GM12878 (cell line): ENCODE data around the gene ZNF423. TPM values are rescaled to one million over a fixed set of nuclear protein-coding genes. Genes with fewer than 3 reads are reported as not detected.

Experiments
- ATAC-seq: fragments of 200-7000 bp; cut with Tn5 transposase; 3 replicates; pipeline ENCODE4 v1.9.1; 2020; ENCODE audit warnings: mild to moderate bottlenecking, moderate library complexity
- BruUV-seq: library from RNA; stranded (reverse); fragments of 400-500 nt; replicated peaks from 2 replicates; lab custom pipeline; 2021; lab: Mats Ljungman, UMichigan
- CTCF ChIA-PET: fragments of 300-600 bp; sonication (Branson Sonifier 250); formaldehyde crosslinking; extraction: SDS; loops from one replicate; lab custom pipeline; 2021; ENCODE audit warnings: inconsistent platforms; lab: Yijun Ruan, JAX
- POLR2A ChIA-PET: fragments of 350-600 bp; formaldehyde crosslinking; extraction: SDS; loops from one replicate; lab custom pipeline; 2021; ENCODE audit warnings: inconsistent platforms; lab: Charles Lee
- RAD21 ChIA-PET: fragments of 300-600 bp; sonication (Branson Sonifier 250); formaldehyde crosslinking; loops from one replicate; lab custom pipeline; 2023; ENCODE audit warnings: antibody characterized with exemption; ENCODE audit not compliant: unreplicated experiment; lab: Charles Lee
- SMC1A ChIA-PET: fragments of 300-600 bp; sonication (Branson Sonifier 250); formaldehyde crosslinking; loops from one replicate; lab custom pipeline; 2023; ENCODE audit not compliant: unreplicated experiment, uncharacterized antibody; lab: Charles Lee
- DNase-seq: peaks from one replicate; pipeline ENCODE4 v3.0.0-alpha.2; 2011; ENCODE audit warnings: low read depth, low spot score
- FAIRE-seq: peaks from 3 replicates; lab custom pipeline; 2011; peaks lifted over from hg19 to GRCh38; lab: Jason Lieb, UNC
- H2AFZ ChIP-seq: 2 replicates; pipeline ENCODE4 v1.6.0; 2011; ENCODE audit warnings: low read depth, low read length, control low read depth; ENCODE audit not compliant: control insufficient read depth
- H3K27ac ChIP-seq: 2 replicates; pipeline ENCODE4 v1.5.1; 2011; ENCODE audit warnings: control low read depth; ENCODE audit not compliant: control insufficient read depth, insufficient read depth
- H3K27me3 ChIP-seq, 2 experiments: replicated peaks in 1 of 2; 2 replicates each; pipeline versions ENCODE4 v1.6.0 to v1.6.1; 2011; ENCODE audit warnings: low read length in 1 of 2; ENCODE audit not compliant: control insufficient read depth in 2 of 2, insufficient read depth in 2 of 2
- H3K36me3 ChIP-seq, 2 experiments: 2 replicates each; pipeline ENCODE4 v1.5.1; 2011; ENCODE audit warnings: low read length in 1 of 2; ENCODE audit not compliant: control insufficient read depth in 2 of 2, insufficient read depth in 2 of 2
- H3K4me1 ChIP-seq: 2 replicates; pipeline ENCODE4 v1.6.1; 2011; ENCODE audit warnings: mild to moderate bottlenecking, low read length, moderate library complexity, mixed read lengths; ENCODE audit not compliant: control insufficient read depth, insufficient read depth
- H3K4me2 ChIP-seq: 2 replicates; pipeline ENCODE4 v1.6.0; 2011; ENCODE audit warnings: control low read depth; ENCODE audit not compliant: control insufficient read depth, insufficient read depth
- H3K4me3 ChIP-seq: fragments of 200-600 bp; sonication (generic); 2 replicates; pipeline ENCODE4 v1.5.1; 2016
- H3K79me2 ChIP-seq: 2 replicates; pipeline ENCODE4 v1.6.0; 2011; ENCODE audit warnings: low read length; ENCODE audit not compliant: control insufficient read depth, insufficient read depth
- H3K9ac ChIP-seq: 2 replicates; pipeline ENCODE4 v1.8.0; 2011; ENCODE audit warnings: low read length, control low read depth, mixed read lengths; ENCODE audit not compliant: control insufficient read depth, insufficient read depth
- H3K9me3 ChIP-seq: replicated peaks from 3 replicates; pipeline ENCODE4 v1.5.1; 2011; ENCODE audit warnings: mild to moderate bottlenecking, low read length; ENCODE audit not compliant: control insufficient read depth, insufficient read depth
- H4K20me1 ChIP-seq: 2 replicates; pipeline ENCODE4 v1.6.0; 2011; ENCODE audit not compliant: control insufficient read depth, insufficient read depth
- BHLHE40 ChIP-seq, 2 experiments: fragments of 450-650 bp in 1 of 2; IDR thresholded peaks; 2 replicates each; pipeline ENCODE4 v1.6.1; 2011 to 2017; ENCODE audit warnings: low read depth in 2 of 2, borderline replicate concordance in 1 of 2, improper control_type of control experiment in 1 of 2, low read length in 1 of 2, mild to moderate bottlenecking in 1 of 2
- CHD1 ChIP-seq: IDR thresholded peaks from 2 replicates; pipeline ENCODE4 v1.6.1; 2012; ENCODE audit warnings: low read depth, low read length, improper control_type of control experiment
- CREB1 ChIP-seq: IDR thresholded peaks from 2 replicates; pipeline ENCODE4 v1.6.1; 2012; ENCODE audit warnings: low read depth, mild to moderate bottlenecking, inconsistent platforms
- DPF2 ChIP-seq: fragments of 450-650 bp; IDR thresholded peaks from 2 replicates; pipeline ENCODE4 v1.6.1; 2017; ENCODE audit warnings: mild to moderate bottlenecking
- E2F8 ChIP-seq: fragments of 450-650 bp; IDR thresholded peaks from 2 replicates; pipeline ENCODE4 v1.6.1; 2018; ENCODE audit warnings: mild to moderate bottlenecking, low read depth, moderate library complexity; ENCODE audit not compliant: partially characterized antibody
- ELK1 ChIP-seq: IDR thresholded peaks from 2 replicates; pipeline ENCODE4 v1.6.1; 2012; ENCODE audit warnings: low read depth, low read length, improper control_type of control experiment
- FOS ChIP-seq: IDR thresholded peaks from 3 replicates; pipeline ENCODE4 v1.6.1; 2011; ENCODE audit warnings: borderline replicate concordance; ENCODE audit not compliant: insufficient read length; ENCODE audit errors: extremely low read depth
- IRF4 ChIP-seq: IDR thresholded peaks from 2 replicates; pipeline ENCODE4 v1.6.1; 2011; ENCODE audit warnings: low read depth, low read length
- MEF2A ChIP-seq: IDR thresholded peaks from 2 replicates; pipeline ENCODE4 v1.6.1; 2011; ENCODE audit warnings: low read depth, mild to moderate bottlenecking, low read length, moderate library complexity; ENCODE audit not compliant: insufficient read depth
- MLLT1 ChIP-seq: fragments of 450-650 bp; IDR thresholded peaks from 2 replicates; pipeline ENCODE4 v1.6.1; 2016; ENCODE audit warnings: mild to moderate bottlenecking
- RAD21 ChIP-seq: IDR thresholded peaks from 2 replicates; pipeline ENCODE4 v1.6.1; 2011; ENCODE audit warnings: mild to moderate bottlenecking, low read depth, low read length, moderate library complexity; ENCODE audit not compliant: insufficient read depth
- STAT1 ChIP-seq: fragments of 450-650 bp; conservative IDR thresholded peaks from 2 replicates; pipeline ENCODE4 v1.6.1; 2014; ENCODE audit warnings: antibody characterized with exemption, mild to moderate bottlenecking
- SUZ12 ChIP-seq: fragments of 200-600 bp; sonication (generic); IDR thresholded peaks from one replicate; pipeline ENCODE4 v1.6.1; 2018; ENCODE audit warnings: antibody characterized with exemption, mild to moderate bottlenecking; ENCODE audit not compliant: unreplicated experiment
- YBX1 ChIP-seq: fragments of 450-650 bp; IDR thresholded peaks from 2 replicates; pipeline ENCODE4 v1.6.1; 2016; ENCODE audit warnings: antibody characterized with exemption
- ZNF274 ChIP-seq: IDR thresholded peaks from one replicate; pipeline ENCODE4 v1.8.0; 2011; ENCODE audit not compliant: insufficient read length, insufficient read depth
- WGBS: methylation state at CpG from one replicate; pipeline ENCODE4 v1.1.6; 2016; ENCODE audit warnings: low lambda C conversion rate; ENCODE audit not compliant: insufficient replicate concordance, insufficient coverage; ENCODE audit errors: missing lambda C conversion rate; 5-methylcytosine and 5-hydroxymethylcytosine counted together
- in situ Hi-C: fragments of 300-500 bp; cut with MboI; formaldehyde crosslinking; loops from 9 replicates; pipeline ENCODE4 v1.14.3; 2018; ENCODE audit warnings: mixed read lengths
- intact Hi-C: fragments of 100-400 bp; cut with micrococcal nuclease; formaldehyde crosslinking; loops from one replicate; pipeline ENCODE4 v1.14.2; 2022; ENCODE audit not compliant: unreplicated experiment
- polyA plus RNA-seq, 11 experiments: library from polyadenylated mRNA; depleted of rRNA in 4 of 11; unstranded in 6 of 11; stranded (reverse) in 5 of 11; fragments of >200 nt; fragmentation: Nextera tagmentation in 4 of 11; fragmentation: Illumina TruSeq in 1 of 11; extraction: Ambion mirVana in 4 of 11; extraction: Trizol in 1 of 11; gene quantifications; 1 replicate in 1 of 11; 2 replicates in 10 of 11; pipeline versions ENCODE4 v1.2.1 to v1.2.3, GENCODE V29; 2011 to 2016; ENCODE audit warnings: inconsistent platforms in 2 of 11, missing spikeins in 2 of 11, low read depth in 1 of 11
- total RNA-seq, 4 experiments: library from RNA; depleted of rRNA in 3 of 4; stranded (reverse); fragments of >200 nt in 3 of 4; fragmentation: Illumina TruSeq in 1 of 4; extraction: Trizol in 1 of 4; gene quantifications; 2 replicates each; pipeline versions ENCODE4 v1.2.1 to v1.2.3, GENCODE V29; 2013 to 2021

Gene ZNF423
- total and polyA plus RNA-seq, 10 of the 15 experiments (the other 5 are each of a cell fraction or from before 2014, with no cell fraction given) = 0.03 to 0.64 (median 0.10) TPM

GRCh38 chr16:49852279-49852678 lies 3.6 kb downstream of the ZNF423 start (continued):
- TF ChIP-seq E2F8 (no peak), MEF2A (no peak), FOS (no peak)

GRCh38 chr16:49851468-49851787 lies 4.5 kb downstream of the ZNF423 start:
- no peak for ATAC-seq
- CTCF ChIA-PET = no interaction called here
- TF ChIP-seq DPF2 (no peak), ZNF274 (no peak), SUZ12 (no peak), YBX1 (no peak), E2F8 (no peak), IRF4 (no peak), RAD21 (no peak), CREB1 (no peak), ELK1 (no peak), MLLT1 (no peak), CHD1 (no peak), BHLHE40 (IDR thresholded peaks at IDR 0.05; ENCODE audit: borderline replicate concordance in 1 of 2, low read depth in 2 of 2, low read length in 1 of 2) (no peak), STAT1 (no peak)

More at GRCh38 chr16:49851468-49851787, 4.5 kb downstream of the ZNF423 start:
- H3K4me2 ChIP-seq = no peak overlapping the region
- WGBS = 38% methylated on average over 5 of the region's 5 CpGs
- no TSS peak for BruUV-seq
- SMC1A ChIA-PET = no interaction called here
- intact Hi-C loops (no loop called here), in situ Hi-C loops (no loop called here)
- no peaks in the 10 kb centered on the region for H3K9me3 ChIP-seq
- no peak for DNase-seq
- no peak overlapping the region for H3K27ac ChIP-seq
- no peaks in the 10 kb centered on the region for H4K20me1 ChIP-seq
- POLR2A ChIA-PET = no interaction called here
- no peaks in the 10 kb centered on the region for H3K36me3 ChIP-seq
- no peak overlapping the region for H3K4me3 ChIP-seq
- RAD21 ChIA-PET = no interaction called here
- peaks cover 5 to 18% of the 10 kb centered on the region in 2 experiments for H3K27me3 ChIP-seq
- H3K79me2 ChIP-seq = no peaks in the 10 kb centered on the region
- no peak overlapping the region for H2AFZ ChIP-seq
- FAIRE-seq = no peak
- H3K4me1 ChIP-seq = no peaks in the 10 kb centered on the region
- no peak overlapping the region for H3K9ac ChIP-seq
